Transverse colon (tissue), 4 donors: ENCODE measurements around the gene BAHCC1. TPM values are rescaled to one million over a fixed set of nuclear protein-coding genes. Genes with fewer than 3 reads are reported as not detected.

Source experiments
- DNase-seq: peaks from one replicate; pipeline ENCODE4 v3.0.0-alpha.2; 2019
- H3K27ac ChIP-seq, 4 donors: fragments of 200-600 bp; sonication (generic); 2 replicates each; pipeline ENCODE4 v1.5.1; 2016 to 2018; ENCODE audit warnings: inconsistent platforms in 4 of 4
- H3K27me3 ChIP-seq: fragments of 200-600 bp; sonication (generic); 2 replicates; pipeline ENCODE4 v1.5.1; 2017; ENCODE audit warnings: inconsistent platforms
- H3K36me3 ChIP-seq, 4 donors: fragments of 200-600 bp; sonication (generic); 2 replicates each; pipeline ENCODE4 v1.5.1; 2017 to 2019; ENCODE audit warnings: inconsistent platforms in 4 of 4
- H3K4me1 ChIP-seq, 4 donors: fragments of 200-600 bp; sonication (generic); 2 replicates each; pipeline ENCODE4 v1.5.1; 2017 to 2020; ENCODE audit warnings: inconsistent platforms in 4 of 4
- H3K4me3 ChIP-seq, 4 donors: fragments of 200-600 bp; sonication (generic); 1 replicate in 1 of 4; 2 replicates in 3 of 4; pipeline versions ENCODE4 v1.5.1 to v1.6.1; 2017 to 2019; ENCODE audit warnings: inconsistent platforms in 4 of 4
- H3K9me3 ChIP-seq, 2 donors: fragments of 200-600 bp; sonication (generic); 2 replicates each; pipeline ENCODE4 v1.5.1; 2017 to 2019; ENCODE audit warnings: inconsistent platforms in 2 of 2
- EP300 ChIP-seq: sonication (generic); formaldehyde crosslinking; IDR thresholded peaks from one replicate; pipeline ENCODE4 v1.6.1; 2017; ENCODE audit warnings: antibody characterized with exemption, low read depth
- POLR2A ChIP-seq: fragments of 450-650 bp; IDR thresholded peaks from one replicate; pipeline ENCODE4 v1.6.1; 2016; ENCODE audit warnings: antibody characterized with exemption, mild to moderate bottlenecking, moderate library complexity
- POLR2AphosphoS5 ChIP-seq, 3 donors: sonication (generic); formaldehyde crosslinking; IDR thresholded peaks; one replicate each; pipeline ENCODE4 v1.6.1; 2016; ENCODE audit warnings: antibody characterized with exemption in 3 of 3
- WGBS, 2 donors: methylation state at CpG; one replicate each; pipeline ENCODE4 v1.1.5; 2018; ENCODE audit warnings: low coverage in 1 of 2; 5-methylcytosine and 5-hydroxymethylcytosine counted together
- in situ Hi-C, 4 donors: fragments of 200-750 bp; cut with MboI; loops; one replicate each; pipeline versions ENCODE4 v1.15.0 to v1.15.1; 2017; ENCODE audit warnings: low sequenced_read_pairs in 3 of 4, low pct_ligation_motif_present in 1 of 4, low pct_unique_long_range_greater_than_20kb in 1 of 4
- intact Hi-C: fragments of 100-400 bp; cut with DNase I; formaldehyde crosslinking; loops from one replicate; pipeline ENCODE4 v1.15.1; 2023; ENCODE audit warnings: low total_unique reads
- total RNA-seq, 4 donors: library from RNA; depleted of rRNA; stranded (reverse); fragments of >200 nt; gene quantifications; one replicate each; pipeline ENCODE4 v1.1.0, GENCODE V29; 2016
- TF ChIP-seq, protein P1 (sequence below), 5 experiments: fragments of 200-600 bp in 3 of 5; fragments of 450-650 bp in 2 of 5; sonication (generic) in 3 of 5; IDR thresholded peaks; 1 replicate in 2 of 5; 2 replicates in 3 of 5; pipeline ENCODE4 v1.5.1; 2016 to 2017; ENCODE audit warnings: antibody characterized with exemption in 5 of 5, inconsistent platforms in 3 of 5, mild to moderate bottlenecking in 2 of 5, moderate library complexity in 1 of 5

BAHCC1 gene
- total RNA-seq, 4 donors from 2014 or later = 8.7 to 133 (median 12.4) TPM

DNA sequence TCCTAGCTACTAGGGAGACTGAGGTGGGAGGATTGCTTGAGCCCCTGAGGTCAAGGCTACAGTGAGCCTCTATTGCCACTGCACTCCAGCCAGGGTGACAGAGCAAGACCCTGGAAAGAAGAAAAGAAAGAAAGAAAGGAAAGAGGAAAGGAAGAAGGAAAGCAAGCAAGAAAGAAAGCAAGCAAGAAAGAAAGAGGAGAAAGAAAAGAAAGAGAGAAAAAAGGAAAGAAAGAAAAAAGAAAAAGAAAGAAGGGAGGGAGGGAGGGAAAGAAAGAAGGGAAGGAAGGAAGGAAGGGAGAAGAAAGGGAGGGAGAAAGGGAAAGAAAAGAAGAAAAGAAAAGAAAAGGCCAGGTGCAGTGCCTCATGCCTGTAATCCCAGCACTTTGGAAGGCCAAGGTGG is 108.4 kb downstream of the BAHCC1 start:
- in situ Hi-C loops = no loop called here

DNA sequence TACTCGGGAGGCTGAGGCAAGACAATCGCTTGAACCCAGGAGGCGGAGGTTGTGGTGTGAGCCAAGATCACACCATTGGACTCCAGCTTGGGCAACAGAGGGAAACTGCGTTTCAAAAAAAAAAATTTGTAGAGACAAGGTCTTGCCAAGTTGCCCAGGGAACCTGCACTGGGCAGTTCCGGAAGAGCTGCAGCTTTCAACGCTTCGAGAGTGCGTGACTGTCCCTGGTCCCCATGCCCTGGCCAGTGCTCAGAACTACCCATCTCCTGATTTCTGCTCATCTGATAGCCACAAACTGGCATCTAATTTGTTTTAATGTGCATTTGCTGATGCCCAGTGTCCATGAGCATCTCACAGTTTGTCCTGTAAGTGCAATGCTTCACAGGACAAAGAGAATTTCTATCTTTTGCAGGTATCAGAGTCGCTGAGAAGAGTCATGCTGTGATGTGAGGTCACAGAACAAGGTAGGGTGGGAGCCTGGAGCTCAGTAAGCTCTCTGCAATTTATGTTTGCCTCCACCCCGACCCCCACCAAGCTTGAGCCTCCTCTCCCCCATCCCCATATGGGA is 113.5 kb downstream of the BAHCC1 start:
- Histone ChIP-seq H3K4me1 (peaks cover 7 to 19% (median 13%) of the 10 kb centered on the region in 4 donors), H3K4me3 (peak overlapping the region in 3 of 4 donors; percentile 82 to 87 (median 86)), H3K27ac (peak overlapping the region; percentile 99 to 100 (median 100)), H3K36me3 (peaks cover 0 to 24% (median 17%) of the 10 kb centered on the region in 4 donors), H3K9me3 (no peaks in the 10 kb centered on the region), H3K27me3 (no peaks in the 10 kb centered on the region)
- DNase-seq = no peak
- intact Hi-C loops (no loop called here), in situ Hi-C loops (no loop called here)
- WGBS, 2 donors = 33 to 61% methylated on average over 1 to 10 of the region's 10 CpGs
- TF ChIP-seq POLR2A = peak; percentile 28
- no peak for TF ChIP-seq EP300
- TF ChIP-seq POLR2AphosphoS5 (IDR thresholded peaks at IDR 0.05) = peak in 2 of 3 donors; percentile 48 to 87

More for the DNA sequence above, 108.4 kb downstream of the BAHCC1 start:
- Histone ChIP-seq H3K4me3 (no peak overlapping the region), H3K27me3 (no peaks in the 10 kb centered on the region), H3K4me1 (peaks cover 0 to 3% (median 1%) of the 10 kb centered on the region in 4 donors), H3K27ac (no peak overlapping the region), H3K9me3 (no peaks in the 10 kb centered on the region), H3K36me3 (no peaks in the 10 kb centered on the region)
- intact Hi-C loops = no loop called here
- TF ChIP-seq POLR2AphosphoS5 (IDR thresholded peaks at IDR 0.05) (no peak), EP300 (no peak), POLR2A (no peak)
- TF ChIP-seq, protein P1, sequence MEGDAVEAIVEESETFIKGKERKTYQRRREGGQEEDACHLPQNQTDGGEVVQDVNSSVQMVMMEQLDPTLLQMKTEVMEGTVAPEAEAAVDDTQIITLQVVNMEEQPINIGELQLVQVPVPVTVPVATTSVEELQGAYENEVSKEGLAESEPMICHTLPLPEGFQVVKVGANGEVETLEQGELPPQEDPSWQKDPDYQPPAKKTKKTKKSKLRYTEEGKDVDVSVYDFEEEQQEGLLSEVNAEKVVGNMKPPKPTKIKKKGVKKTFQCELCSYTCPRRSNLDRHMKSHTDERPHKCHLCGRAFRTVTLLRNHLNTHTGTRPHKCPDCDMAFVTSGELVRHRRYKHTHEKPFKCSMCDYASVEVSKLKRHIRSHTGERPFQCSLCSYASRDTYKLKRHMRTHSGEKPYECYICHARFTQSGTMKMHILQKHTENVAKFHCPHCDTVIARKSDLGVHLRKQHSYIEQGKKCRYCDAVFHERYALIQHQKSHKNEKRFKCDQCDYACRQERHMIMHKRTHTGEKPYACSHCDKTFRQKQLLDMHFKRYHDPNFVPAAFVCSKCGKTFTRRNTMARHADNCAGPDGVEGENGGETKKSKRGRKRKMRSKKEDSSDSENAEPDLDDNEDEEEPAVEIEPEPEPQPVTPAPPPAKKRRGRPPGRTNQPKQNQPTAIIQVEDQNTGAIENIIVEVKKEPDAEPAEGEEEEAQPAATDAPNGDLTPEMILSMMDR (IDR thresholded peaks at IDR 0.05) = no peak
- no peak for DNase-seq

DNA sequence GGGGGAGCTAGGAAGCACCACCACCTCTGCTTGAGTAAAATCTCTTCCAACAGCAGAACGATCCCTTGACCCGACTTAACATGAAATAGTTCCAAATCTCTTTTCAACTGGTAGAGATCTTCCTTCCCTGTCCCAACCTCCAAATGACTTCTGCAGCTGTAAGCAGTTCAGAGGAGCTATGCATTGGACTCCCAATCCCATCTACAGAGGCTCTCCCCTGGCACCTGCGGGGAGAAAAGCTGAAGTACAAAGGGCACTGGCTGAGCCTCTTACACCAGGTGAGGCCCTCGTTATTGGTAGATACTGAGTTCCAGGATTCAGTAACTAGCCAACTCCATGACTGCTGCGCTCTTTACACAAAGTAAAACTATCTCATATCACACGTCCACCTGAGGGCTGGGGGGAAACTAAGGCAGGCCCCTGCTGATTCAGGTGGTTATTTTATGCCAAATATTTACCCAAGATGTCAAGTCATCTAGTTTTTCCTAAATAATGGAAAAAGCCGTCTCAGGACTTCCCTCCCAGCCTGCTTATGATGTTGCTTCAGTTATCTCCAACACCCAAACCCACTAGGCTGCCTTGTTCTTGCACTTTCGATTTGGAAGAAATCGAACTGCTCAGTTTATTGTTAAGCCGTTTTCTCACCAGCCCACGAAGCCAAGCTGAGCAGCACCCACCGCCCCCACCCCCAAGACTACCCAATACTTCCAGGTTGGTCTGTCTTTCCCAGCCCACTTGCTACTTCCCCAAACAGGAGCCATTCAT is 114.1 kb downstream of the BAHCC1 start:
- 0 to 7% methylated on average over 2 to 12 of the region's 12 CpGs for WGBS, 2 donors
- Histone ChIP-seq H3K27me3 (no peaks in the 10 kb centered on the region), H3K4me3 (peak overlapping the region; percentile 58 to 87 (median 84)), H3K36me3 (peaks cover 0 to 24% (median 17%) of the 10 kb centered on the region in 4 donors), H3K4me1 (peaks cover 7 to 26% (median 13%) of the 10 kb centered on the region in 4 donors), H3K9me3 (no peaks in the 10 kb centered on the region), H3K27ac (peak overlapping the region; percentile 99 to 100 (median 100))
- in situ Hi-C loops = no loop called here
- TF ChIP-seq, protein P1 (IDR thresholded peaks at IDR 0.05) = no peak
- TF ChIP-seq POLR2A (peak; percentile 44), EP300 (no peak), POLR2AphosphoS5 (IDR thresholded peaks at IDR 0.05) (peak in 2 of 3 donors; percentile 12 to 58)
- DNase-seq = peak; percentile 48
- intact Hi-C loops = no loop called here

DNA sequence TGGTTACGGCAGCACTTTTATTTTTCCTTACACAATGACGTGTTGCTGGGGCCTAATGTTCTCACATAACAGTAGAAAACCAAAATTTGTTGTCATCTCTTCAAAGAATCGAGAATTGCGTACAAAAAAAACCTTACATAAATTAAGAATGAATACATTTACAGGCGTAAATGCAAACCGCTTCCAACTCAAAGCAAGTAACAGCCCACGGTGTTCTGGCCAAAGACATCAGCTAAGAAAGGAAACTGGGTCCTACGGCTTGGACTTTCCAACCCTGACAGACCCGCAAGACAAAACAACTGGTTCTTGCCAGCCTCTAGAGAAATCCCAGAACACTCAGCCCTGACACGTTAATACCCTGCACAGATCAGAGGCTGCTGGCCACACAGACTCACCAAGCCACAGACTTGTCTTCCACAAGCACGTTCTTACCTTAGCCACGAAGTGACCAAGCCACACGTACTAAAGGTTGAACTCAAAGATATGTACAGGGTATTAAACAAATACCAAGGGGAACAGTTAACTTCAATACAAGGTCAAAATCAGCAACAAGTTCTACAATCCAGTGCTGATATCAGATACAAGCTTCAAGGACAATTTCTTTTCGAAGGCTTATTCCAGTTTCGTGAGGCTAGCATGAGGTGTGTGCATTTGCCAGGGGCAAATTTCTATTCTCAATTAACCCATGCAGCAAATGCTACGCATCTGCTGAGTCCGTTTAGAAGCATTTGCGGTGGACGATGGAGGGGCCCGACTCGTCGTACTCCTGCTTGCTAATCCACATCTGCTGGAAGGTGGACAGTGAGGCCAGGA is 114.9 kb downstream of the BAHCC1 start:
- Histone ChIP-seq H3K27ac (peak overlapping the region; percentile 99 to 100 (median 100)), H3K36me3 (peaks cover 0 to 24% (median 17%) of the 10 kb centered on the region in 4 donors), H3K9me3 (no peaks in the 10 kb centered on the region), H3K4me3 (peak overlapping the region; percentile 58 to 87 (median 84)), H3K4me1 (peaks cover 7 to 26% (median 13%) of the 10 kb centered on the region in 4 donors), H3K27me3 (no peaks in the 10 kb centered on the region)
- in situ Hi-C loops (no loop called here), intact Hi-C loops (no loop called here)
- no peak for DNase-seq
- 2 to 3% methylated on average over 5 to 22 of the region's 22 CpGs for WGBS, 2 donors
- TF ChIP-seq POLR2AphosphoS5 (IDR thresholded peaks at IDR 0.05) (peak in 1 of 3 donors; percentile 64), EP300 (no peak), POLR2A (no peak)
- TF ChIP-seq, protein P1 (IDR thresholded peaks at IDR 0.05) = no peak
